GM12892 (cell line): ENCODE data around the gene SUMO2.
"Not testable (repeated sequence)": the region's sequence is repeated elsewhere in the genome, so short reads cannot be mapped to it uniquely, and the experiment has no call there.

Experiments
- DNase-seq: peaks from one replicate; pipeline ENCODE4 v3.0.0; 2011; ENCODE audit not compliant: insufficient read length
- FAIRE-seq: peaks from 2 replicates; lab custom pipeline; 2011; peaks lifted over from hg19 to GRCh38; lab: Jason Lieb, UNC
- POLR2A ChIP-seq: IDR thresholded peaks from 2 replicates; pipeline ENCODE4 v1.6.1; 2011; ENCODE audit warnings: low read depth, low read length, control low read depth
- POLR2AphosphoS5 ChIP-seq: IDR thresholded peaks from 2 replicates; pipeline ENCODE4 v1.6.1; 2011; ENCODE audit warnings: low read depth, low read length, control low read depth
- TAF1 ChIP-seq: IDR thresholded peaks from 2 replicates; pipeline ENCODE4 v1.6.1; 2011; ENCODE audit warnings: low read depth, mild to moderate bottlenecking, control low read depth, low read length, borderline replicate concordance

Gene SUMO2

DNA sequence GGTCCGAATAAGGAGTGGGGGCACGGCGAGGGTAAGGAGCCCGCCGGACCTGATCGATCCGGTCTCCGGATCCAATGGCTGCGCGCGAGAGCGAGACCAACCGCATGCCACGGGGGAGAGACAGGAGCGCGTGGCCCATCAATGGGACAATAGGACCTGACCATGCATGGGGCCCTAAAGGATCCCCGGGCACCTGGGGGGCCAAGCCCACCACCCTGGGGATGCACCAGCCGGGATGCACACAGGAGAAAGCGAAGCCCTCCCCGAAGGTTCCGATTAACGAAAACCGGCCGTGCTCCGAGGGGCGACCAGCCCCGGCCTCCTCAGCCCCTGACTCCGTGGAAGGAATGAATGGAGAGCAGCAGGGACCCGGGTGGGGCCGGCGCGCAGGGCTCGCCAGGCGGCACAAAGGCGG is 29.0 kb downstream of the SUMO2 start:
- DNase-seq (no peak), FAIRE-seq (no peak)
- no peak for TF ChIP-seq TAF1

- DNase-seq (no peak), FAIRE-seq (peak; percentile 21)
- TF ChIP-seq TAF1, result no peak
- TF ChIP-seq POLR2AphosphoS5, result no peak
- TF ChIP-seq POLR2A, result no peak; the same call in 1 of the 2 replicates
These were observed 29.6 kb downstream of the SUMO2 start for GRCh38 chr17:75152922-75153779.

- DNase-seq (no peak), FAIRE-seq (no peak)
- no peak; the same call in 1 of the 2 replicates for TF ChIP-seq POLR2A
- no peak for TF ChIP-seq POLR2AphosphoS5
- TF ChIP-seq TAF1, result no peak
These were observed 30.2 kb downstream of the SUMO2 start for GRCh38 chr17:75152523-75152921.

DNA sequence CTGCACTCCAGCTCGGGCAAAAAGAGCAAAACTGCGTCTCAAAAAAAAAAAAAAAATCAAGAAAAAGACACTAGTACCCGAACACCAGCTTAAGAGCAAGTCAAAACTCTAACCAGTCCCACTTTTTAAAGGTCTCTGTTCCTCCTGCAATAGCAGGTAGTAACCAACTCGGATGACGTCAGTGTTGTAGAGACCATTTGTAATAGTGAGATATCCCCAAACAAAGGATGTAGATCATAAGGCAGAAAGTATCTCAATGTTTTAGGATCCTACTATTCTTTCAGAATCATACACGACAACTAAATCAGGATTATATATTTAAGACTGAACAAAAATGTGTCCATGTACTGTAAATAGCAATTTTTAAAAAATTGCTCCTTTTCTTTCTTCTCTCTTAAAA is 30.8 kb downstream of the SUMO2 start:
- TF ChIP-seq POLR2A, result no peak
- no peak for TF ChIP-seq POLR2AphosphoS5
- TF ChIP-seq TAF1, result no peak
- DNase-seq (no peak), FAIRE-seq (no peak)

DNA sequence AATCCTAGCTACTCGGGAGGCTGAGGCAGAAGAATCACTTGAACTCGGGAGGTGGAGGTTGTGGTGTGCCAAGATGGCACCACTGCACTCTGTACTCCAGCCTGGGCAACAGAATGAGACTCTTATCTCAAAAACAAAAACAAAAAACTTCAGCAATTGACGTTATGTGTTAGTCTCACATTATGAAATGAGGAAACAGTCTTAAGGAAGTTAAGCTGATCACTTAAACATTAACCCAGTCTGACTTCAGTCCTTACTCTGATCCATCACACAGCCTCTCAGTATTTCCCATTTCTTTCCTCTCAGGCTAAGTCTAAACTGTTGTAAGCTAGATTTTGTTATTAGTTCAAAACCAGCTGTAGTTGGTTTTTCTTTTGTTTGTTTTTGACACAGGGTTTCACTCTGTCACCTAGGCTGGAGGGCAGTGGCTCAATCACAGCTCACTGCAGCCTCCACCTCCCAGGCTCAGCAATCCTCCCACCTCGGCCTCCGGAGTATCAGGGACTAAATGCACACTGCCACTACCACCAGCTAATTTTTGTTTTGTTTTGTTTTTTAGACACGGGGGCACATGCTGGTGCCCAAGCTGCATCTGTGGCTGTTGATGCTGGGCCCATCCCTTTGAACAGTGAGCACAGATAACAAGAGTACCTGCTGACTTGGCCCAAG is 34.7 kb downstream of the SUMO2 start:
- FAIRE-seq, result no peak
- DNase-seq, result no peak
- no peak for TF ChIP-seq TAF1
- no peak for TF ChIP-seq POLR2AphosphoS5
- no peak for TF ChIP-seq POLR2A

DNA sequence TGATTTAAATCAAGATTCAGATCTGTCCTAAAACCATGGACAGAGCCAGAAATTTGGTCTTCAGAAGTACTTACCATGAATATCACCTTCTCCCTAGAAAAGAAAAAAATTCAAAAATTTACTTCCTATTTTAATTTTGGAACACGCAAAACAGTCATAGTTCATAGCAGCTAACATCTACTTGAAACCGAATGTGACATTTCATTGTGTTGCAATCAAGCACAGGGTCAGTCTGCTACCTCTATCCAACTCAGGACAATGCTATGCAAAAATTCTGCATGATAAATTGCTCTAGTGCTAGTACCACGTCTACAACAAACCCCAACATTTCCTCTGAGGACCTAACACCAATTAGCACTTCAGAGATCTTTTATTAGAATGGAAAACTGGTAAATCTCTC is 36.2 kb downstream of the SUMO2 start:
- no peak for FAIRE-seq
- DNase-seq, result no peak
- TF ChIP-seq TAF1 (no peak), POLR2AphosphoS5 (no peak), POLR2A (no peak)

- DNase-seq, result no peak
- FAIRE-seq, result no peak
- TF ChIP-seq TAF1 (no peak), POLR2A (no peak), POLR2AphosphoS5 (peak; percentile 22; the same call in 1 of the 2 replicates)
These were observed 37.8 kb downstream of the SUMO2 start for GRCh38 chr17:75144816-75145512.

GRCh38 chr17:75142236-75142971 is 40.4 kb downstream of the SUMO2 start:
- no peak for FAIRE-seq
- TF ChIP-seq POLR2A (no peak), POLR2AphosphoS5 (no peak), TAF1 (no peak)
- no peak for DNase-seq

DNA sequence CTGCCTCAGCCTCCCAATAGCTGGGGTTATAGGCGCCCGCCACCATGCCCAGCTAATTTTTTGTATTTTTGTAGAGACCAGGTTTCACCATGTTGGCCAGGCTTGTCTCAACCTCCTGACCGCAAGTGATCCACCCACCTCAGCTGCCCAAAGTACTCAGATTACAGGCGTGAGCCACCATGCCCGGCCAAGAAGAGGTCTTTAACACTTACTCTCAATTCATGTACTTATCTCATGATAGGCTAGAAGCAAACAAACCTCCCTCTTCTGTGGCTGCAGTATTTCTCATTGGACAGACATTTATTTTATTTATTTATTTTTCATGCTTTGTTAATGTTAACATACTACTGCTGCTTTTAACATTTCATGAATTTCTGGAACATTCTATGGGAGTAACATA is 44.2 kb downstream of the SUMO2 start:
- TF ChIP-seq TAF1 (no peak), POLR2A (peak; percentile 28; the same call in 1 of the 2 replicates)
- no peak for FAIRE-seq
- no peak for DNase-seq

DNA sequence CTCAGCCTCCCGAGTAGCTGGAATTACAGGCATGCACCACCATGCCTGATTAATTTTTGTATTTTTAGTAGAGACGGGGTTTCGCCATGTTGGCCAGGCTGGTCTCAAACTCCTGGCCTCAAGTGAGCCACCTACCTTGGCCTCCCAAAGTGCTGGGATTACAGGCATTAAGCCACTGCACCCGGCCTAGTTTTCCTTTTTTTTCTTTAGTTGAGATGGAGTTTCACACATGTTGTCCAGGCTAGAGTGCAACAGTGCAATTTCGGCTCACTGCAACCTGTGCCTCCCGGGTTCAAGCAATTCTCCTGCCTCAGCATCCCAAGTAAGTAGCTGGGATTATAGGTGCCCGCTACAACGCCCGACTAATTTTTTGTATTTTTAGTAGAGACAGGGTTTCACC is 45.0 kb downstream of the SUMO2 start:
- not testable (repeated sequence) for FAIRE-seq, DNase-seq

- FAIRE-seq (no peak), DNase-seq (no peak)
- TF ChIP-seq TAF1 (no peak), POLR2AphosphoS5 (no peak), POLR2A (no peak)
These were observed 46.8 kb downstream of the SUMO2 start for GRCh38 chr17:75135946-75136345.
